PFSK-1 (cell line): Measurements from ENCODE around the gene C16orf87.

Experiments used
- SIN3A ChIP-seq: IDR thresholded peaks from 2 replicates; pipeline ENCODE4 v1.6.1; 2012; ENCODE audit warnings: mild to moderate bottlenecking, low read length, moderate library complexity, borderline replicate concordance; ENCODE audit not compliant: insufficient read depth
- TF ChIP-seq, protein P1 (sequence below), 2 experiments: IDR thresholded peaks; 2 replicates each; pipeline versions ENCODE4 v1.6.1 to v1.8.0; 2011 to 2012; ENCODE audit warnings: low read depth in 2 of 2, low read length in 2 of 2, control low read depth in 1 of 2, inconsistent platforms in 1 of 2, mild to moderate bottlenecking in 1 of 2, moderate library complexity in 1 of 2; ENCODE audit not compliant: insufficient read depth in 1 of 2

DNA sequence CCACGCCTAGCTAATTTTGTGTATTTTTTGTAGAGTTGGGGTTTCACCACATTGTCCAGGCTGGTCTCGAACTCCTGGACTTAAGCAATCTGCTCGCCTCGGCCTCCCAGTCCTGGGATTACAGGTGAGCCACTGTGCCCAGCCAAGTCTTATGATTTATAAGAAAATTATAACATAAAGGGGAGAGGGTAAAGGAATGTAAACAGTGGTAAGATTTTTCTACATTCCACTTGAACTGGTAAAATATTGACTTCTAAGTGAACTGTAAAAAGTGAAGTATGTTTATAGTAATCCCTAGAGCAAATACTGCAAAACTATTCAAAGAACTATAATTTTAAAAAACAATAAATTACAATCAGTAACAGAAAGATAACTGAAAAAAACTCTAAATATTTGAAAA is 33.5 kb downstream of the C16orf87 start:
- TF ChIP-seq, protein P1, sequence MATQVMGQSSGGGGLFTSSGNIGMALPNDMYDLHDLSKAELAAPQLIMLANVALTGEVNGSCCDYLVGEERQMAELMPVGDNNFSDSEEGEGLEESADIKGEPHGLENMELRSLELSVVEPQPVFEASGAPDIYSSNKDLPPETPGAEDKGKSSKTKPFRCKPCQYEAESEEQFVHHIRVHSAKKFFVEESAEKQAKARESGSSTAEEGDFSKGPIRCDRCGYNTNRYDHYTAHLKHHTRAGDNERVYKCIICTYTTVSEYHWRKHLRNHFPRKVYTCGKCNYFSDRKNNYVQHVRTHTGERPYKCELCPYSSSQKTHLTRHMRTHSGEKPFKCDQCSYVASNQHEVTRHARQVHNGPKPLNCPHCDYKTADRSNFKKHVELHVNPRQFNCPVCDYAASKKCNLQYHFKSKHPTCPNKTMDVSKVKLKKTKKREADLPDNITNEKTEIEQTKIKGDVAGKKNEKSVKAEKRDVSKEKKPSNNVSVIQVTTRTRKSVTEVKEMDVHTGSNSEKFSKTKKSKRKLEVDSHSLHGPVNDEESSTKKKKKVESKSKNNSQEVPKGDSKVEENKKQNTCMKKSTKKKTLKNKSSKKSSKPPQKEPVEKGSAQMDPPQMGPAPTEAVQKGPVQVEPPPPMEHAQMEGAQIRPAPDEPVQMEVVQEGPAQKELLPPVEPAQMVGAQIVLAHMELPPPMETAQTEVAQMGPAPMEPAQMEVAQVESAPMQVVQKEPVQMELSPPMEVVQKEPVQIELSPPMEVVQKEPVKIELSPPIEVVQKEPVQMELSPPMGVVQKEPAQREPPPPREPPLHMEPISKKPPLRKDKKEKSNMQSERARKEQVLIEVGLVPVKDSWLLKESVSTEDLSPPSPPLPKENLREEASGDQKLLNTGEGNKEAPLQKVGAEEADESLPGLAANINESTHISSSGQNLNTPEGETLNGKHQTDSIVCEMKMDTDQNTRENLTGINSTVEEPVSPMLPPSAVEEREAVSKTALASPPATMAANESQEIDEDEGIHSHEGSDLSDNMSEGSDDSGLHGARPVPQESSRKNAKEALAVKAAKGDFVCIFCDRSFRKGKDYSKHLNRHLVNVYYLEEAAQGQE (IDR thresholded peaks at IDR 0.05; ENCODE audit: insufficient read depth in 1 of 2, low read depth in 2 of 2, low read length in 2 of 2) = no peak
- no peak for TF ChIP-seq SIN3A
